ENCODE data around the gene RRAGD.

Gene RRAGD

GRCh38 chr6:89339565-89339964 is 72.5 kb downstream of the RRAGD start:
- DNase-seq: no peak

GRCh38 chr6:89335164-89335563 is 76.9 kb downstream of the RRAGD start:
- no peak for DNase-seq

GRCh38 chr6:89330910-89331309 is 81.2 kb downstream of the RRAGD start:
- DNase-seq: no peak

- DNase-seq: no peak
Observed at GRCh38 chr6:89328976-89329375, 83.1 kb downstream of the RRAGD start.

- DNase-seq: no peak
Observed at GRCh38 chr6:89324304-89324703, 87.8 kb downstream of the RRAGD start.

GRCh38 chr6:89323511-89323971 is 88.5 kb downstream of the RRAGD start:
- DNase-seq: no peak

GRCh38 chr6:89321131-89321970 is 90.7 kb downstream of the RRAGD start:
- no peak for DNase-seq

GRCh38 chr6:89320012-89320559 is 92.0 kb downstream of the RRAGD start:
- no peak for DNase-seq

- no peak for DNase-seq
Observed at GRCh38 chr6:89317067-89317466, 95.0 kb downstream of the RRAGD start.

- no peak for DNase-seq
Observed at GRCh38 chr6:89315249-89315885, 96.7 kb downstream of the RRAGD start, which contains the start of gene GABRR2. GABRR2 (minus strand) TSS chr6:89315299; CDS start chr6:89315165, 134 bp downstream.

- no peak for DNase-seq
Observed at GRCh38 chr6:89314692-89315091, 97.4 kb downstream of the RRAGD start.
